ENCODE data around the gene TCAF1.
A peak's percentile ranks its signal among the peaks of the same experiment; 100 is the strongest.
"Not testable (repeated sequence)": the region's sequence is repeated elsewhere in the genome, so short reads cannot be mapped to it uniquely, and the experiment has no call there.

The TCAF1 gene

GRCh38 chr7:143849785-143850479 lies 52.0 kb downstream of the TCAF1 start:
- no peak for DNase-seq (ENCODE audit: low read depth)
- TF ChIP-seq, protein P1, sequence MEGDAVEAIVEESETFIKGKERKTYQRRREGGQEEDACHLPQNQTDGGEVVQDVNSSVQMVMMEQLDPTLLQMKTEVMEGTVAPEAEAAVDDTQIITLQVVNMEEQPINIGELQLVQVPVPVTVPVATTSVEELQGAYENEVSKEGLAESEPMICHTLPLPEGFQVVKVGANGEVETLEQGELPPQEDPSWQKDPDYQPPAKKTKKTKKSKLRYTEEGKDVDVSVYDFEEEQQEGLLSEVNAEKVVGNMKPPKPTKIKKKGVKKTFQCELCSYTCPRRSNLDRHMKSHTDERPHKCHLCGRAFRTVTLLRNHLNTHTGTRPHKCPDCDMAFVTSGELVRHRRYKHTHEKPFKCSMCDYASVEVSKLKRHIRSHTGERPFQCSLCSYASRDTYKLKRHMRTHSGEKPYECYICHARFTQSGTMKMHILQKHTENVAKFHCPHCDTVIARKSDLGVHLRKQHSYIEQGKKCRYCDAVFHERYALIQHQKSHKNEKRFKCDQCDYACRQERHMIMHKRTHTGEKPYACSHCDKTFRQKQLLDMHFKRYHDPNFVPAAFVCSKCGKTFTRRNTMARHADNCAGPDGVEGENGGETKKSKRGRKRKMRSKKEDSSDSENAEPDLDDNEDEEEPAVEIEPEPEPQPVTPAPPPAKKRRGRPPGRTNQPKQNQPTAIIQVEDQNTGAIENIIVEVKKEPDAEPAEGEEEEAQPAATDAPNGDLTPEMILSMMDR (conservative IDR thresholded peaks at IDR 0.05; ENCODE audit: low read length): no peak
- H3K4me3 ChIP-seq (ENCODE audit: low read length): no peak overlapping the region

GRCh38 chr7:143848192-143848591 lies 53.8 kb downstream of the TCAF1 start:
- no peak overlapping the region for H3K4me3 ChIP-seq (ENCODE audit: low read length)
- DNase-seq (ENCODE audit: low read depth): no peak
- TF ChIP-seq, protein P1 (conservative IDR thresholded peaks at IDR 0.05; ENCODE audit: low read length): no peak

DNA sequence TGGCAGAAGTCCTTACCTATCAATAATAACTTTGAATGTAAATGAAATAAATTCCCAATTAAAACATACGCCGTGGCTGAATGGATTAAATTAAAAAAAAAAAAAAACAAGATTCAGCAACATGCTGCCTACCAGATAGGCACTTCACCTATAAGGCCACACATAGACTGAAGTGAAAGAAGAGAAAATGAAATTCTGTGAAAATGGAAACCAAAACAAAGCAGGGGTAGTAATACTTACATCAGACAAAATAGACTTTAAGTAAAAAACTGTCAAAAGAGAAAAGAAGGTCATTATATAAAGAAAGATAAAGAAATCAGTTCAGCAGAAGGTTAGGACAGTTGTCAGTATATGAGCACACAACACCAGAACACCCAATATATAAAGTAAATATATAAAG lies 55.3 kb downstream of the TCAF1 start:
- TF ChIP-seq, protein P1 (conservative IDR thresholded peaks at IDR 0.05; ENCODE audit: low read length): no peak
- no peak overlapping the region for H3K4me3 ChIP-seq (ENCODE audit: low read length)
- no peak for DNase-seq (ENCODE audit: low read depth)

DNA sequence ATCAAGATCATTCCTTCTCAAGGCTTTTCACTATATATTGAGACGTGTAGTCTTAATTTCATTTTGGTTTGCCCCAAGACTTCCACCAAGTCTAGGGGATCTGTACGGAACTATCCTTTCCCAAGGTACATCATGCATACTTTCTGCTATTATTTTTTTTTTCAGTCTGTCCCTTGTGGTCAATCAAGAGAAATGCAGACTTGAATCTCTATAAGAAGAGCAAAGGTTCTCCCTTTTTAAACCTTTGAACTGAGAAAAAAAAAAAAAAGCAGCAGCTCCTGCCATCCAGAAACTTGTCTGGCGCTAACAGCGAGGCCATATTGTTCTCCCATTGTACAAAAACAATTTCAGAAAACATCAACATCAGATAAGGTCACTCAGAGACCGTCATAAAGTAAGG lies 60.3 kb downstream of the TCAF1 start:
- TF ChIP-seq, protein P1 (conservative IDR thresholded peaks at IDR 0.05; ENCODE audit: low read length): peak; percentile 25
- not testable (repeated sequence) for DNase-seq (ENCODE audit: low read depth)

GRCh38 chr7:143840062-143840461 lies 61.9 kb downstream of the TCAF1 start:
- not testable (repeated sequence) for H3K4me3 ChIP-seq (ENCODE audit: low read length); DNase-seq (ENCODE audit: low read depth)

More for the DNA sequence above, 60.3 kb downstream of the TCAF1 start:
- H3K4me3 ChIP-seq (ENCODE audit: low read length): not testable (repeated sequence)

- H3K4me3 ChIP-seq (ENCODE audit: low read length); DNase-seq (ENCODE audit: low read depth): not testable (repeated sequence)
Measured at GRCh38 chr7:143837223-143837622, 64.8 kb downstream of the TCAF1 start.

DNA sequence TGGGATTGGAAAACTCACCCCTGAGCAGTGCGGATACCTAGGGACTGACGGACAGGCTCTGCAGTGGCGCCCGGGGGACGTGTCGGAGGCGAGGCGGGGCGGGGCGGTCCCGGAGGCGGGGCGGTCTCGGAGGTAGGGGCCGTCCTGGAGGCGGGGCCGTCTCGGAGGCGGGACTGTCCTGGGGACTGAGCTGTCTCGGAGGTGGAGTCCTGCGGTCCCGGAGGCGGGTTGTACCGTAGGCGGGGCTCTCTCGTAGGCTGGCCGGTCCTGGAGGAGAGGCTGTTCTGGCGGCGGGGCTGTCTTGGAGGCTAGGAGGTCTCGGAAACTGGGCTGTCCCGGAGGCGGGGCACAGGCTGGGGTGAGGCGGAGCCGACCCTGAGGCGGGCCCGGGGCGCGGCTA lies 65.4 kb downstream of the TCAF1 start:
- DNase-seq (ENCODE audit: low read depth): not testable (repeated sequence)
- peak overlapping the region; percentile 47 for H3K4me3 ChIP-seq (ENCODE audit: low read length)

DNA sequence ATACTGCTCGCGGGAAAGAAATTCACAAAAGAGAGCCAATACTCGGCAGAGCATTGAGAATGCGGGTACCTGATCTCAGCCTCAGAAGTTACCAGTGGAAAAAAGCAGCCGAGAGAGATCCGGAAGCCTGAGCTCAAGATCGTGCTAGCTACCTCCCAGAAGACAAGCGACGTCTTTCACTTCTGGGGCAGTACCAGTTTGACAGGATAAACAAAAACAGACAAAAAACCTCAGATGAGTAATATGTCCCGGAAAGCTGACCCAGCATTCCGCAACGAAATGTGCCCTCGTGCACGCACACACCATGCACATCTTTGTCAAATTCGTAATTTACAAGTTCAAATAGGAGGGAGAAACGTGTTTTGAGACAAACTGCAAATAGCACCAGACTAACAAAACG lies 65.9 kb downstream of the TCAF1 start:
- not testable (repeated sequence) for DNase-seq (ENCODE audit: low read depth); H3K4me3 ChIP-seq (ENCODE audit: low read length)

GRCh38 chr7:143826578-143826977 lies 75.4 kb downstream of the TCAF1 start:
- H3K4me3 ChIP-seq (ENCODE audit: low read length); DNase-seq (ENCODE audit: low read depth): not testable (repeated sequence)

GRCh38 chr7:143824295-143825135 lies 77.5 kb downstream of the TCAF1 start:
- DNase-seq (ENCODE audit: low read depth); H3K4me3 ChIP-seq (ENCODE audit: low read length): not testable (repeated sequence)

DNA sequence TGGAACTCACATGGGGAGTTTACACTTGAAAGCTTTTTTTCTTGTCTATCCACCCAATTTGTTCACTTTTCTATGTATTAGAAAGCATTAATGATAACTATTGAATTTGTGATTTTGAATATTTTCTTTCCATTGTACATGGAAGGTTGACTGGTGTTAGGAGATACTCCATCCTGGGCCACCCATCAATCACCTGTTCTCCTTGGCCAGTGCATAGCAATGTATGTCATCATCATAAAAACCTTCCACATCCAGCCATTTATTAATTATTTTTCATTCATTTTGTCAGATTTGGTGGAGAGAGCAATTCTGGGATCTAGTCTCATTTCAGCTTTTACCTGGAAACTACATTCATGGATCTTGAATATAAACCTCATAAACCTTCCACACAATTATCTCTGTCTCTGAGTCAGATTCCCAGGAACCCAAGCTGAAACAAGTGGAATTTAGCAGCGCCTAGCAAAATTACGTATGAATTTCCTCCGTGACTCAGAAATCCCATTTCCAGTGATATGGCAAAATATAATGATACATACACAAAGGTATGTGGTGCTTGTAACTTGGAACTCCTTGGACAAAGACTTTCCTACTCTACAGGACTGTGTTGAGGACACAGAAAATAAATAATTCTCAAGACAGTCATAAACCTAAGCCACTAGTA lies 78.2 kb downstream of the TCAF1 start:
- not testable (repeated sequence) for DNase-seq (ENCODE audit: low read depth); H3K4me3 ChIP-seq (ENCODE audit: low read length)

DNA sequence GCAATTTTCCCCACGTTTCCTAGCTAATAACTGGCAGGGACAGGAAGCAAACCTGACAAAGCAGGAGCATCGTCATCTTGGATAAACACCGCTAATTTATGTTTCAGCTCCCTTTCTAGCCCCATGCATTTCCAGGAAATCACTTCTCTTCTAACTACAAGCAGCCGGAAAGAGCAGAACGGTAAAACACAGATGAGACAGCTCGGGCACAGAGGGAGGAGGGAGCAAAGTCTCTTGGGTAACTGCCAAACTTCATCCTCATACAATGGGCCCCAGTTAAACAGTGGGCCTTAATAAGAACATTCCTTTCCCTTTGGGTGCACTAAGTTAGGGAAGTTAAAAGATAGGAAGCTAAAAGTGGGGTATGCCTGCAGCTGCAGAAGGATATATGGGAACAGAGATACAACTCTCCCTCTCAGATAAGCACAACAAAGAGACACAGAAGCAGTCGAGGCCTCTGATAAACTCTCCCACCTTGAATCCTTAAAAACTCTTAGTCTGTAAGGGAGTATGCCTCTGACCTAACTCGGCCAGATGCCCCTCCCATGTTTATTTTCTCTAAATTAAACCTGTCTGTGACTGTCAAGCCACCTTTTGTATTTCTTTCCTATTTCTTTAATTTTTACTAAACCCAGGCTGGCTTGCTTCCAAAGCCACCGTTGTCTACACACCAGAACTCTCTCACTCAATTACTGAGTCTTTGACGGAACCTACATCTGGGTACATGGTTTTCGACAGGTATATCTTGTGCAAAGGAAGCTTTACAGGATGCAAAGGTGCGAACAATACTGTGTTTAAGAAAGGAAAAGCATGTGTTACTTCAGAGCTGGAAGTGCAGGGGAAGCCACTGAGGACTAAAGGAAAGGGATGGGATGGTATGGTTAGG lies 80.3 kb downstream of the TCAF1 start:
- not testable (repeated sequence) for DNase-seq (ENCODE audit: low read depth)

DNA sequence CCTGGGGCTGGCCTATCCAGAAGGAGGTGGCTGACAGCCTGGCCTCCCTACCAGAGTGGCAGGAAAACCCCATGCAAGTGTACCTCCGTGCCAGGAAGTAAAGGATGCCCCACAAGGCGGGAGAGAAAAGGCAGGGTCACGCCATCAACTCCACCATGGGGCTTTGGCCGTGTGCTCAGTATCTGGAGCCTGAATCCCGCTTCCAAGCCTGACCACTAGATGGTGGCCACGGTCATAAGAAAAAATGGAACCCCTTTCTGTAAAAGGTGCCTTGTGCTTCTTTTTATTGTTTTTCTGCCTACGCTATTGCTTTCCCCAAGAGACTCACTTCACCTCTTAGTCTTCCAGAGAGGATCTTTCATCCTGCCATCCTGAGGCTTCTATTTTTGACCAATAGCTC lies 84.1 kb downstream of the TCAF1 start:
- not testable (repeated sequence) for H3K4me3 ChIP-seq (ENCODE audit: low read length); DNase-seq (ENCODE audit: low read depth)

More for the DNA sequence above, 80.3 kb downstream of the TCAF1 start:
- not testable (repeated sequence) for H3K4me3 ChIP-seq (ENCODE audit: low read length)

Data from AG10803 (cell line).